ENCODE data around the gene DPY19L1. TPM values are rescaled to one million over a fixed set of nuclear protein-coding genes. Genes with fewer than 3 reads are reported as not detected.
"Not testable (repeated sequence)": the region's sequence is repeated elsewhere in the genome, so short reads cannot be mapped to it uniquely, and the experiment has no call there.

Gene DPY19L1
- total RNA-seq, 1 donor from 2014 or later, result 46.4 TPM

DNA sequence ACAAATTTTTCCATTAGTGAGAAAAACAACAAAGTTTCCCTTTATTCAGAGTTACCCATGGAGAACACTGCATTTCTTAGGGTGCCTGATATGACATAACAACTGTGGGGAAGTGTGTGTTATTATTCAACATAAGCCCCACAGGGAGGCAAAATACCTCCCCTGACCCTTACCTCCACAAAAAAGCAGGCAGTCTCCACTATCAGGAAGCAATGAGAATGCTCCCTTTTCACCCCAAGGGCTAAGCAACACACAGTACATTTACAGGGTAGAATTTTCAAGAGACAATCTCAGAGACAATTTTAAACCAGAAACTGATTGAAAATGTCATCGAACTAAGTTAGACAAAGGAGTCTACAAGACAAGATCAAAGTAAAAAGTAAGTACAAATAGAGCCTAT is 69.5 kb downstream of the DPY19L1 start:
- not testable (repeated sequence) for H3K27ac Mint-ChIP-seq (ENCODE audit: unreplicated experiment); H3K4me1 ChIP-seq (ENCODE audit: insufficient read depth, low read length); H3K36me3 ChIP-seq (ENCODE audit: insufficient read depth, low read length); H3K27me3 Mint-ChIP-seq (ENCODE audit: low read depth, unreplicated experiment); H3K4me2 ChIP-seq (ENCODE audit: low read length); H3K4me3 Mint-ChIP-seq (ENCODE audit: unreplicated experiment); H3K9me3 Mint-ChIP-seq (ENCODE audit: unreplicated experiment); H3K27ac ChIP-seq (ENCODE audit: low read depth, low read length); H4K20me1 ChIP-seq (ENCODE audit: insufficient read depth, low read length); H3K79me2 ChIP-seq (ENCODE audit: insufficient read depth, low read length); DNase-seq (ENCODE audit: low read depth); H2AFZ ChIP-seq (ENCODE audit: low read depth, low read length); H3K4me3 ChIP-seq (ENCODE audit: insufficient read depth, low read depth, low read length); H3K9me3 ChIP-seq (ENCODE audit: insufficient read depth, low read depth, low read length); H3K9ac ChIP-seq (ENCODE audit: low read length); FAIRE-seq; H3K4me1 Mint-ChIP-seq (ENCODE audit: low read depth, unreplicated experiment); H3K27me3 ChIP-seq (ENCODE audit: insufficient read depth, low read length)
- H3K36me3 Mint-ChIP-seq (ENCODE audit: low read depth, unreplicated experiment), result peaks cover 15% of the 10 kb centered on the region

DNA sequence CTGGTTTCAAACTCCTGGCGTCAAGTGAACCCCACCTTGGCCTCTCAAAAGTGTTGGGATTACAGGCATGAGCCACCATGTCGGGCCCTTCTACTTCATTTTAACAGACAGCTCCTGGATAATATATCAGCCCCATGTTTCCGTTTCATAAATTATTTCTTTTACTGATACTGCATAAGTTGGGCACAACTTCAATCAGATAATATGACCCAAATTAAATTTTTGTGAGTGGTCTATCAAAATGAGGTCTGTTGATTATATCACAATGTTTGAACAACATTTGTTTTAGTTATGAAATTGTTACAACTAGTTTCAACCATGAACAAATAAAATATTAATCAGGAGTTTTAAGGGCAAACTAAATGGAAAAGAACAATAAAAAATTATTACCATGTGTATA is 70.8 kb downstream of the DPY19L1 start:
- peaks cover 10% of the 10 kb centered on the region for H3K36me3 Mint-ChIP-seq (ENCODE audit: low read depth, unreplicated experiment)
- H3K27me3 ChIP-seq (ENCODE audit: insufficient read depth, low read length); H3K27ac ChIP-seq (ENCODE audit: low read depth, low read length); H3K9me3 Mint-ChIP-seq (ENCODE audit: unreplicated experiment); H3K4me2 ChIP-seq (ENCODE audit: low read length); H3K36me3 ChIP-seq (ENCODE audit: insufficient read depth, low read length); H2AFZ ChIP-seq (ENCODE audit: low read depth, low read length); H3K9ac ChIP-seq (ENCODE audit: low read length); H3K4me3 ChIP-seq (ENCODE audit: insufficient read depth, low read depth, low read length); H3K27ac Mint-ChIP-seq (ENCODE audit: unreplicated experiment); H3K79me2 ChIP-seq (ENCODE audit: insufficient read depth, low read length); H3K4me1 ChIP-seq (ENCODE audit: insufficient read depth, low read length); H4K20me1 ChIP-seq (ENCODE audit: insufficient read depth, low read length); H3K4me1 Mint-ChIP-seq (ENCODE audit: low read depth, unreplicated experiment); H3K9me3 ChIP-seq (ENCODE audit: insufficient read depth, low read depth, low read length); DNase-seq (ENCODE audit: low read depth); H3K27me3 Mint-ChIP-seq (ENCODE audit: low read depth, unreplicated experiment); H3K4me3 Mint-ChIP-seq (ENCODE audit: unreplicated experiment): not testable (repeated sequence)
- peak; percentile 80 for FAIRE-seq

DNA sequence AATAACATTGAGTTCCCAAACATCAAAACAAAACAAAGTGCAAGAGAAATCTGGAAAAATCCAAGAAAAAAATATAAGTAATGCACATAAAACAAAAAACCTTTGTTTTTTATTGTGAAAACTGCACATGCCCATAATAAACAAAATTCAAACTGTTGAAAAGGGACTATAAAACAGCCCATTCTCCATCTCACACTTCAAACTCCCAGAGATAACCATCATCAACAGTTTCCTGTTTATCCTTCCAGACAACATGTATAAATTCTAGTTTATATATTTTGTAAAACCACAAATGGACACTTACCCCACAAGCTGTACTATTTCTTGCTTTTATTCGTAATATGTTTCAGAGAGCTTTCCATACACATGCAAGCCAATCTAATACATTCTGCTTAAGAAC is 79.3 kb downstream of the DPY19L1 start:
- Histone ChIP-seq H3K4me3 (ENCODE audit: insufficient read depth, low read depth, low read length) (no peak overlapping the region), H3K79me2 (ENCODE audit: insufficient read depth, low read length) (no peaks in the 10 kb centered on the region), H3K27me3 (ENCODE audit: insufficient read depth, low read length) (no peaks in the 10 kb centered on the region), H3K27ac (ENCODE audit: low read depth, low read length) (no peak overlapping the region), H3K9ac (ENCODE audit: low read length) (no peak overlapping the region), H3K36me3 (ENCODE audit: insufficient read depth, low read length) (no peaks in the 10 kb centered on the region), H4K20me1 (ENCODE audit: insufficient read depth, low read length) (no peaks in the 10 kb centered on the region), H3K4me2 (ENCODE audit: low read length) (no peak overlapping the region), H3K9me3 (ENCODE audit: insufficient read depth, low read depth, low read length) (no peaks in the 10 kb centered on the region), H3K4me1 (ENCODE audit: insufficient read depth, low read length) (no peaks in the 10 kb centered on the region), H2AFZ (ENCODE audit: low read depth, low read length) (no peak overlapping the region)
- FAIRE-seq, result no peak
- Mint-ChIP-seq H3K9me3 (ENCODE audit: unreplicated experiment) (no peaks in the 10 kb centered on the region), H3K36me3 (ENCODE audit: low read depth, unreplicated experiment) (peaks cover 2% of the 10 kb centered on the region), H3K4me1 (ENCODE audit: low read depth, unreplicated experiment) (no peaks in the 10 kb centered on the region), H3K27me3 (ENCODE audit: low read depth, unreplicated experiment) (no peaks in the 10 kb centered on the region), H3K27ac (ENCODE audit: unreplicated experiment) (no peak overlapping the region), H3K4me3 (ENCODE audit: unreplicated experiment) (no peak overlapping the region)
- no peak for TF ChIP-seq EZH2 (IDR thresholded peaks at IDR 0.05; ENCODE audit: insufficient read depth, low read length)
- TF ChIP-seq, protein P1, sequence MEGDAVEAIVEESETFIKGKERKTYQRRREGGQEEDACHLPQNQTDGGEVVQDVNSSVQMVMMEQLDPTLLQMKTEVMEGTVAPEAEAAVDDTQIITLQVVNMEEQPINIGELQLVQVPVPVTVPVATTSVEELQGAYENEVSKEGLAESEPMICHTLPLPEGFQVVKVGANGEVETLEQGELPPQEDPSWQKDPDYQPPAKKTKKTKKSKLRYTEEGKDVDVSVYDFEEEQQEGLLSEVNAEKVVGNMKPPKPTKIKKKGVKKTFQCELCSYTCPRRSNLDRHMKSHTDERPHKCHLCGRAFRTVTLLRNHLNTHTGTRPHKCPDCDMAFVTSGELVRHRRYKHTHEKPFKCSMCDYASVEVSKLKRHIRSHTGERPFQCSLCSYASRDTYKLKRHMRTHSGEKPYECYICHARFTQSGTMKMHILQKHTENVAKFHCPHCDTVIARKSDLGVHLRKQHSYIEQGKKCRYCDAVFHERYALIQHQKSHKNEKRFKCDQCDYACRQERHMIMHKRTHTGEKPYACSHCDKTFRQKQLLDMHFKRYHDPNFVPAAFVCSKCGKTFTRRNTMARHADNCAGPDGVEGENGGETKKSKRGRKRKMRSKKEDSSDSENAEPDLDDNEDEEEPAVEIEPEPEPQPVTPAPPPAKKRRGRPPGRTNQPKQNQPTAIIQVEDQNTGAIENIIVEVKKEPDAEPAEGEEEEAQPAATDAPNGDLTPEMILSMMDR (IDR thresholded peaks at IDR 0.05; ENCODE audit: insufficient read depth, low read depth, low read length), result no peak
- DNase-seq (ENCODE audit: low read depth), result no peak

DNA sequence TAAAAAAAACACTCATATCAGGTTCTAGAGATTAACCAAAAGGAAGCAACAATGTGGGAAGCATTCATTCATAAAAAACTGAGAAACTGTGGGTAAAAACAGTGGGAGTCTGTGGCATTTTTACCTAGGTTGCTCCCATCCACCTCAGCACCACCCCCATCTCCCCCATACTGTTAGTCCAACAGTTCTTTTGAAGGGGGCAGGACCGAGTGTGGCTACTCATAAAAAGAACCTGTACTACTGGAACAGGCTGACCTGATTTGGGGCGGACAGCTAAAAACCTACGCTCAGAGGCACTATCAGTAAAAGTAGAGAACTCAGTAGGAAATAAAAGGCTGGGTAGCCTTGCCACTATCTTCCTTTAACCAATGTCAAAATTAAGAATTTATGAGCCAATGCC is 84.5 kb downstream of the DPY19L1 start:
- Mint-ChIP-seq H3K27me3 (ENCODE audit: low read depth, unreplicated experiment) (no peaks in the 10 kb centered on the region), H3K27ac (ENCODE audit: unreplicated experiment) (no peak overlapping the region), H3K4me3 (ENCODE audit: unreplicated experiment) (no peak overlapping the region), H3K36me3 (ENCODE audit: low read depth, unreplicated experiment) (peaks cover 2% of the 10 kb centered on the region), H3K9me3 (ENCODE audit: unreplicated experiment) (no peaks in the 10 kb centered on the region), H3K4me1 (ENCODE audit: low read depth, unreplicated experiment) (peaks cover 12% of the 10 kb centered on the region)
- Histone ChIP-seq H2AFZ (ENCODE audit: low read depth, low read length) (no peak overlapping the region), H3K9me3 (ENCODE audit: insufficient read depth, low read depth, low read length) (no peaks in the 10 kb centered on the region), H3K4me1 (ENCODE audit: insufficient read depth, low read length) (no peaks in the 10 kb centered on the region), H3K4me2 (ENCODE audit: low read length) (no peak overlapping the region), H3K27me3 (ENCODE audit: insufficient read depth, low read length) (no peaks in the 10 kb centered on the region), H3K4me3 (ENCODE audit: insufficient read depth, low read depth, low read length) (no peak overlapping the region), H3K27ac (ENCODE audit: low read depth, low read length) (no peak overlapping the region), H3K9ac (ENCODE audit: low read length) (no peak overlapping the region), H3K79me2 (ENCODE audit: insufficient read depth, low read length) (no peaks in the 10 kb centered on the region), H4K20me1 (ENCODE audit: insufficient read depth, low read length) (no peaks in the 10 kb centered on the region), H3K36me3 (ENCODE audit: insufficient read depth, low read length) (no peaks in the 10 kb centered on the region)
- TF ChIP-seq, protein P1 (IDR thresholded peaks at IDR 0.05; ENCODE audit: insufficient read depth, low read depth, low read length), result no peak
- TF ChIP-seq EZH2 (IDR thresholded peaks at IDR 0.05; ENCODE audit: insufficient read depth, low read length), result no peak
- DNase-seq (ENCODE audit: low read depth) (no peak), FAIRE-seq (no peak)

Data from astrocyte (in vitro differentiated cells and primary cell).